Breast epithelium (tissue), 4 donors: ENCODE measurements around the gene MYBPC2. TPM values are rescaled to one million over a fixed set of nuclear protein-coding genes. Genes with fewer than 3 reads are reported as not detected.

Experiments used
- DNase-seq, 2 donors: peaks; one replicate each; pipeline ENCODE4 v3.0.0-alpha.2; 2019; ENCODE audit warnings: low spot score in 2 of 2
- H3K27ac ChIP-seq, 2 donors: fragments of 200-600 bp; sonication (generic) in 1 of 2; one replicate each; pipeline ENCODE4 v1.5.1; 2016 to 2019; ENCODE audit warnings: mild to moderate bottlenecking in 1 of 2
- H3K27me3 ChIP-seq, 2 donors: fragments of 200-600 bp; sonication (generic) in 1 of 2; one replicate each; pipeline versions ENCODE4 v1.5.1 to v1.6.0; 2017 to 2019; ENCODE audit warnings: control low read depth in 1 of 2, mild to moderate bottlenecking in 1 of 2
- H3K36me3 ChIP-seq: fragments of 200-600 bp; one replicate; pipeline ENCODE4 v1.5.1; 2019
- H3K4me1 ChIP-seq, 2 donors: fragments of 200-600 bp; sonication (generic); one replicate each; pipeline ENCODE4 v1.5.1; 2016 to 2019; ENCODE audit warnings: control low read depth in 1 of 2
- H3K4me3 ChIP-seq, 3 donors: fragments of 200-600 bp; sonication (generic); 1 replicate in 2 of 3; 2 replicates in 1 of 3; pipeline ENCODE4 v1.5.1; 2016 to 2019; ENCODE audit warnings: mild to moderate bottlenecking in 3 of 3, moderate library complexity in 2 of 3
- H3K9me3 ChIP-seq, 2 donors: fragments of 200-600 bp; sonication (generic) in 1 of 2; one replicate each; pipeline ENCODE4 v1.5.1; 2016 to 2019; ENCODE audit warnings: control low read depth in 1 of 2
- POLR2A ChIP-seq: fragments of 450-650 bp; IDR thresholded peaks from one replicate; pipeline ENCODE4 v1.6.1; 2016; ENCODE audit warnings: antibody characterized with exemption, mild to moderate bottlenecking, moderate library complexity
- POLR2AphosphoS5 ChIP-seq, 3 donors: sonication (generic); formaldehyde crosslinking; IDR thresholded peaks; one replicate each; pipeline ENCODE4 v1.6.1; 2017; ENCODE audit warnings: antibody characterized with exemption in 3 of 3
- intact Hi-C: fragments of 100-400 bp; cut with DNase I; formaldehyde crosslinking; loops from one replicate; pipeline ENCODE4 v1.15.1; 2023; ENCODE audit warnings: low total_unique reads
- total RNA-seq, 3 donors: library from RNA; depleted of rRNA; stranded (reverse); fragments of >200 nt; gene quantifications; one replicate each; pipeline ENCODE4 v1.1.0, GENCODE V29; 2016
- TF ChIP-seq, protein P1 (sequence below), 3 donors: fragments of 450-650 bp; IDR thresholded peaks; one replicate each; pipeline ENCODE4 v1.5.1; 2016 to 2017; ENCODE audit warnings: antibody characterized with exemption in 3 of 3, mild to moderate bottlenecking in 3 of 3, moderate library complexity in 3 of 3

The MYBPC2 gene
- total RNA-seq, 3 donors from 2014 or later: under 0.01 TPM; not detected in 2

- no peak overlapping the region for H3K4me3 ChIP-seq
- no peaks in the 10 kb centered on the region for H3K9me3 ChIP-seq
- intact Hi-C loops: no loop called here
- H3K4me1 ChIP-seq: no peaks in the 10 kb centered on the region
- no peak for DNase-seq
- no peak overlapping the region for H3K27ac ChIP-seq
- TF ChIP-seq, protein P1, sequence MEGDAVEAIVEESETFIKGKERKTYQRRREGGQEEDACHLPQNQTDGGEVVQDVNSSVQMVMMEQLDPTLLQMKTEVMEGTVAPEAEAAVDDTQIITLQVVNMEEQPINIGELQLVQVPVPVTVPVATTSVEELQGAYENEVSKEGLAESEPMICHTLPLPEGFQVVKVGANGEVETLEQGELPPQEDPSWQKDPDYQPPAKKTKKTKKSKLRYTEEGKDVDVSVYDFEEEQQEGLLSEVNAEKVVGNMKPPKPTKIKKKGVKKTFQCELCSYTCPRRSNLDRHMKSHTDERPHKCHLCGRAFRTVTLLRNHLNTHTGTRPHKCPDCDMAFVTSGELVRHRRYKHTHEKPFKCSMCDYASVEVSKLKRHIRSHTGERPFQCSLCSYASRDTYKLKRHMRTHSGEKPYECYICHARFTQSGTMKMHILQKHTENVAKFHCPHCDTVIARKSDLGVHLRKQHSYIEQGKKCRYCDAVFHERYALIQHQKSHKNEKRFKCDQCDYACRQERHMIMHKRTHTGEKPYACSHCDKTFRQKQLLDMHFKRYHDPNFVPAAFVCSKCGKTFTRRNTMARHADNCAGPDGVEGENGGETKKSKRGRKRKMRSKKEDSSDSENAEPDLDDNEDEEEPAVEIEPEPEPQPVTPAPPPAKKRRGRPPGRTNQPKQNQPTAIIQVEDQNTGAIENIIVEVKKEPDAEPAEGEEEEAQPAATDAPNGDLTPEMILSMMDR (IDR thresholded peaks at IDR 0.05): no peak
- TF ChIP-seq POLR2AphosphoS5 (IDR thresholded peaks at IDR 0.05): no peak
- no peak for TF ChIP-seq POLR2A
- no peaks in the 10 kb centered on the region for H3K36me3 ChIP-seq
- no peaks in the 10 kb centered on the region for H3K27me3 ChIP-seq
Measured at GRCh38 chr19:50500753-50501151, 68.1 kb downstream of the MYBPC2 start.

DNA sequence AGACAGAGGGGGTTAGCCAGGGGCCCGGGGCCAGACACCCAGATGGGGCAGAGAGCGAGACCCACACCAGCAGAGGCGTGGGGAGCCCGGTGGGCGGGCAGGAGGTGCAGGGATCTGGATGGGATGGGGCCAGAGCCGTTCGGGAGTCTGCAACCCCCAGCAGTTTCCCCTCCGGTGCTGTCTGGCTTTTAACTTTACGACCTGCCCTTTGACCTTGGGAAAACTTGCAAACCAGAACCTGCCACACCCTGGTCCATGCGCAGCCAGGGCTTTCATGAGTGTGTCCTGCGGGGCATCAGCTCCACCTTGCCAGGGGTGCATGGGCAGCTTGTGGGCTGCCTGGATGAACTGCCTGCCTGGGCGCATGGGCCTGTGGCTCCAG is 68.5 kb downstream of the MYBPC2 start:
- no peak for TF ChIP-seq POLR2AphosphoS5 (IDR thresholded peaks at IDR 0.05)
- TF ChIP-seq, protein P1 (IDR thresholded peaks at IDR 0.05): no peak
- no peak for TF ChIP-seq POLR2A
- H3K9me3 ChIP-seq: no peaks in the 10 kb centered on the region
- no peaks in the 10 kb centered on the region for H3K27me3 ChIP-seq
- intact Hi-C loops: no loop called here
- H3K27ac ChIP-seq: no peak overlapping the region
- DNase-seq: no peak
- H3K36me3 ChIP-seq: no peaks in the 10 kb centered on the region
- H3K4me3 ChIP-seq: no peak overlapping the region
- H3K4me1 ChIP-seq: no peaks in the 10 kb centered on the region

GRCh38 chr19:50501568-50502475 is 69.1 kb downstream of the MYBPC2 start:
- H3K27ac ChIP-seq: no peak overlapping the region
- H3K27me3 ChIP-seq: no peaks in the 10 kb centered on the region
- DNase-seq: no peak
- no peaks in the 10 kb centered on the region for H3K4me1 ChIP-seq
- no peak overlapping the region for H3K4me3 ChIP-seq
- no peaks in the 10 kb centered on the region for H3K36me3 ChIP-seq
- no peaks in the 10 kb centered on the region for H3K9me3 ChIP-seq
- intact Hi-C loops: no loop called here
- TF ChIP-seq, protein P1 (IDR thresholded peaks at IDR 0.05): no peak
- TF ChIP-seq POLR2A (no peak), POLR2AphosphoS5 (IDR thresholded peaks at IDR 0.05) (no peak)

GRCh38 chr19:50505856-50506611 is 73.3 kb downstream of the MYBPC2 start:
- Histone ChIP-seq H3K9me3 (no peaks in the 10 kb centered on the region), H3K4me3 (no peak overlapping the region), H3K36me3 (no peaks in the 10 kb centered on the region), H3K27me3 (no peaks in the 10 kb centered on the region), H3K27ac (no peak overlapping the region), H3K4me1 (peaks cover 7% of the 10 kb centered on the region in 2 donors)
- DNase-seq: no peak
- intact Hi-C loops: no loop called here
- TF ChIP-seq, protein P1 (IDR thresholded peaks at IDR 0.05): no peak
- TF ChIP-seq POLR2A (no peak), POLR2AphosphoS5 (IDR thresholded peaks at IDR 0.05) (no peak)

GRCh38 chr19:50506700-50507099 is 74.0 kb downstream of the MYBPC2 start:
- Histone ChIP-seq H3K9me3 (no peaks in the 10 kb centered on the region), H3K36me3 (no peaks in the 10 kb centered on the region), H3K4me3 (no peak overlapping the region), H3K27me3 (no peaks in the 10 kb centered on the region), H3K27ac (no peak overlapping the region), H3K4me1 (peaks cover 7% of the 10 kb centered on the region in 2 donors)
- TF ChIP-seq POLR2A (no peak), POLR2AphosphoS5 (IDR thresholded peaks at IDR 0.05) (no peak)
- TF ChIP-seq, protein P1 (IDR thresholded peaks at IDR 0.05): no peak
- no peak for DNase-seq
- intact Hi-C loops: no loop called here
